Fibroblast of lung (primary cell): ENCODE measurements around the gene TMEM115.

Experiments
- CTCF ChIP-seq, 2 donors: IDR thresholded peaks in 1 of 2; conservative IDR thresholded peaks in 1 of 2; 1 replicate in 1 of 2; 2 replicates in 1 of 2; pipeline ENCODE4 v1.5.1; 2011 to 2012; ENCODE audit warnings: low read length in 2 of 2, control low read depth in 1 of 2, inconsistent platforms in 1 of 2, low read depth in 1 of 2, mild to moderate bottlenecking in 1 of 2
- EZH2 ChIP-seq: IDR thresholded peaks from 2 replicates; pipeline ENCODE4 v1.5.1; 2012; ENCODE audit warnings: low read length, control low read depth, mild to moderate bottlenecking; ENCODE audit errors: missing control alignments

GRCh38 chr3:50325497-50326181, 33.7 kb downstream of the TMEM115 start:
- TF ChIP-seq CTCF (conservative IDR thresholded peaks at IDR 0.05 in 1 of 2, IDR thresholded peaks at IDR 0.05 in 1 of 2; ENCODE audit: low read depth in 1 of 2, low read length in 2 of 2) = no peak
- TF ChIP-seq EZH2 = no peak
